NCI-H510A (cell line): ENCODE data around the gene CNTFR.

Source experiments
- DNase-seq: peaks from one replicate; lab custom pipeline; 2025; lab: John Stamatoyannopoulos, UW

CNTFR gene

GRCh38 chr9:34522971-34523797 is 66.3 kb downstream of the CNTFR start, which contains the start of gene ENHO:
ENHO (minus strand) TSS chr9:34522990; CDS start chr9:34521695, 1,295 bp downstream.
- DNase-seq, result peak; percentile 73

DNA sequence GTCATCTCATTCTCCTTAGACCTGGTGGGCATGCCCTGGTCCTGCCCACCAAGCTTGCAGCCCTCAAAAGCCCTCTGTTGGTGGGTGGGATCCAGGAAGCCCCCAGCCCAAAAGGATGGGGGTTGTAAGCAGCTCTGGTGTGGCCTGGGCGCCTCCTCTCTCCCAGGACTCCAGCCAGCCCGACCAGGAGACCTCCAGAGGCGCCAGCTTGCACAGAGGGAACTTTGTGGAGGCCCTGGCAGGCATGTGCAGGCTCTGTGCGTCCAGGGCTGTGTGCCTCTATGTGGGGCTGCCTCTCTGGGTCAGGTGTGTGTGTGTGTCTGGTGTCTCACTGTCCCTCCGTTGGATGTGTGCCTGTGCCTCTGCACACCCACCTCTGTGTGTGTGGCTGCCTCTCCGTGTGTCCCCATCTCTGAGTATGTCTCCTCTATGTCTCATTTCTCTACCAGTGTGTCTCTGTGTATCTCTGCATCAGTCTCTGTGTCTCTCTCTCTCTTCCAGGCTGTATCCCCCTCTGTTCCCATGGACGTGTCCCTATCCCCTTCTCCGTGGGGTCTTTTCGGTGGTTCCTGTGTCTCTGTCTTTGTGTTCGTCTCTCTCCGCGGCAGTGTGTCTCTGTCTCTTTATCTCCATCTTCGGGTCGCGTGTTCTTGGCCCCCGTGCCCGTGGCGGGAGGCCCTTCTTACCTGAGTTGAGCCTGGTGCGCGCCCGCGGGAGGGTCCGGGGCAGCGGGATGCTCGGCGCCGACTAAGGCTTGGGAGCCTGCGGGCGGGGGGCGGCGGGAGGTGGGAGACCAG is 67.2 kb downstream of the CNTFR start:
- no peak for DNase-seq

GRCh38 chr9:34521406-34522045 is 68.0 kb downstream of the CNTFR start:
- DNase-seq, result no peak

DNA sequence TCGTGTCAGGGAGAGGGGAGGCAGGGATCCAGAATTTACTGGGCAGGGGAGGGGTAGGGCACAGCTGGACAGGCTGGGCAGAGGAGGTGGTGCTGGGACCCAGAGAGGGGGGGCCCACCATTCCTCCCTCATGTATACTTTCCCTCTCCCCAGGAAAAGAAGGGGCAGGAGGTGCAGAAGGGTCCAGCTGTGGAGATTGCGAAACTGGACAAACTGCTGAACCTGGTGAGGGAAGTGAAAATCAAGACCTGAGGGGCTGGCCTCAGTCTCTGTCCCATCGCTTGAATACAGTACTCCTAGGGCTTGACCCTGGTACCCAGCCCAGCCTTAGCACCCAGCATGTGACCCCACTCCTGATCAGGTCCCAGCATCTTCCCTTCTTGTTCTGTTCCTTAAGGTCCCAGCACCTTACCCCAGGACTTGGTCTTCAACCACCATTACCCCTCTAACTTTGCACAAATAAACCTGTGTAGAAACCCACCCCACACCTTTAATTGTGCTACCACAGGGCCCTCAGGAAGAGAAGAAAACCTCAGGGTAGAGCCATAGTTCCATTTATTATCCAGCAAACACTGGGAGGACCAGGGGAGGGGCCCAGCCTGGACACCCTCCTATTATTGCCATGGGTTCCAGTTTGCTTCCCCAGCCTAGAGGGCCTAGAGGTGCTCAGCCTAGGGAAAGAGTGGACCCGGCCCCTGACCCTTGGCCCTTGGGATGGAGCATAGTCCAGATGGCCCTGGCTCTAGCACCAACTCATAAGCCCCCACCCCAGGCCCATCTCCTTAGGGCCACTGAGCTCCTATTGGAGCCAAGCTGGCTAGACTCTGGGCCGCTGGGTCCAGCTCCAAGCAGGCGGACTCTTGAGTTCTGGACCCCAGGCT is 68.8 kb downstream of the CNTFR start:
- DNase-seq, result no peak

- no peak for DNase-seq
Measured at GRCh38 chr9:34520096-34520495, 69.4 kb downstream of the CNTFR start.

GRCh38 chr9:34519321-34520020 is 70.1 kb downstream of the CNTFR start:
- no peak for DNase-seq

- DNase-seq, result no peak
Measured at GRCh38 chr9:34518896-34519295, 70.6 kb downstream of the CNTFR start.

- no peak for DNase-seq
Measured at GRCh38 chr9:34518110-34518616, 71.4 kb downstream of the CNTFR start.

GRCh38 chr9:34517185-34517584 is 72.3 kb downstream of the CNTFR start:
- no peak for DNase-seq

DNA sequence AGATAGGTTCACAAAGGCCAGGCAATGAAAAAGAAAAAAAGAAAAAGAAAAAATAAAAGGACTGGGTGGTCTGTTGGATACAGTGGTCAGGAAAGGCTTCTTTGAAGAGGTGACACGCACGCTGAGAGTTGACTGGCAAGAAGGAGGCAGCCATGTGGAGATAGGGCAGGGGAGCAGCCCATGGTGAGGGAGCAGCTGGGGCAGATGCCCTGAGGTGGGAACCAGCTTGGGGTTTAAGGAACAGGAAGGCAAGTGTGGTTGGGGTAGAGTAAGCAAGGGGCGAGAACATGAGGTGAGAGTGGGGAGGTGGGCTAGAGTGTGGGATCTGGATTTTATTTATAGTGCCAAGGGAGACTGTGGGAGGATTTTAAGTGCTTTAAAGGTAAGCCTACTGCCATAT is 73.6 kb downstream of the CNTFR start:
- no peak for DNase-seq

GRCh38 chr9:34514816-34515215 is 74.7 kb downstream of the CNTFR start:
- DNase-seq, result no peak

- no peak for DNase-seq
Measured at GRCh38 chr9:34514401-34514800, 75.1 kb downstream of the CNTFR start.

GRCh38 chr9:34513567-34514214 is 75.8 kb downstream of the CNTFR start:
- no peak for DNase-seq

DNA sequence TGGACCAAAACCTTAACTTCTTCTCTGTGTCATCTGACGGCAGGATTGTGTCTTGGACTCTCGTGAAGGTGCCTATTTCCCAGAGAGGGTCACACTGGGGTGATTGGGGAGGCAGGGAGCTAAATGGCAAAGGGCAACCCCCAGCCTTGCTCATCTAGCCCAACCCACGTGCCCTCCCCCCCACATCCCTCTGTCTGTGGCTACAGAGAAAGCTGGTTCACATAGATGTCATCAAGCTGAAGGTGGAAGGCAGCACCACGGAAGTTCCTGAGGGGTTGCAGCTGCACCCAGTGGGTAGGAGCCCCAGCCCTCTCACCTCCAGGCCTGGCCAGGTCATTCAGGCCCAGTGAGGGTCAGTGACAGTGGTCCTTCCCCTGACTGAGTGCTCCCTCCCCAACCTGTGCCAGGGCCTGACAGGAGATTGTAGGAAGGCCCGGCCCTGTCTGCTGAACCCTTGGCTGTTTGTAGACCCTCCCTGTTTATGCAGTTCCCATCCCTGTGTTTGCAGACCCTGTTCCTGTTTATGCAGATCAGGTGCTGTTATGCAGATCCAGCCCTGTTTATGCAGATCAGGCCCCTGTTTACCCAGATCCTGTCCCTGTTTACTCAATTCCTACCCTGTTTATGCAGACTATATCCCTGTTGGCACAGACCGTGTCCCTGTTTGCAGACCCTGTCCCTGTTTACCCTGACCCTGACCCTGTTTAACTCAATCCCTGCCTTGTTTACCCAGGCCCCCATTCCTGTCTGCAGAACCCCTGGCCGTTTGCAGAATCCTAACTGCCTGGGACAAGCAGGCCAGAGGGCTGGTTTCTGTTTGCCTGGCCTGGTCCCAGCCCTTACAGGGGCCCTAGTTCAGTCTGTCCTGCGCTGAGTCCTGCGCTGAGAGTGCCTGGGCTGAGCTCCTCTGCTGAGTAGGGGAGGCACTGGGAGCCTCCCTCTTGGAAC is 77.1 kb downstream of the CNTFR start:
- no peak for DNase-seq

DNA sequence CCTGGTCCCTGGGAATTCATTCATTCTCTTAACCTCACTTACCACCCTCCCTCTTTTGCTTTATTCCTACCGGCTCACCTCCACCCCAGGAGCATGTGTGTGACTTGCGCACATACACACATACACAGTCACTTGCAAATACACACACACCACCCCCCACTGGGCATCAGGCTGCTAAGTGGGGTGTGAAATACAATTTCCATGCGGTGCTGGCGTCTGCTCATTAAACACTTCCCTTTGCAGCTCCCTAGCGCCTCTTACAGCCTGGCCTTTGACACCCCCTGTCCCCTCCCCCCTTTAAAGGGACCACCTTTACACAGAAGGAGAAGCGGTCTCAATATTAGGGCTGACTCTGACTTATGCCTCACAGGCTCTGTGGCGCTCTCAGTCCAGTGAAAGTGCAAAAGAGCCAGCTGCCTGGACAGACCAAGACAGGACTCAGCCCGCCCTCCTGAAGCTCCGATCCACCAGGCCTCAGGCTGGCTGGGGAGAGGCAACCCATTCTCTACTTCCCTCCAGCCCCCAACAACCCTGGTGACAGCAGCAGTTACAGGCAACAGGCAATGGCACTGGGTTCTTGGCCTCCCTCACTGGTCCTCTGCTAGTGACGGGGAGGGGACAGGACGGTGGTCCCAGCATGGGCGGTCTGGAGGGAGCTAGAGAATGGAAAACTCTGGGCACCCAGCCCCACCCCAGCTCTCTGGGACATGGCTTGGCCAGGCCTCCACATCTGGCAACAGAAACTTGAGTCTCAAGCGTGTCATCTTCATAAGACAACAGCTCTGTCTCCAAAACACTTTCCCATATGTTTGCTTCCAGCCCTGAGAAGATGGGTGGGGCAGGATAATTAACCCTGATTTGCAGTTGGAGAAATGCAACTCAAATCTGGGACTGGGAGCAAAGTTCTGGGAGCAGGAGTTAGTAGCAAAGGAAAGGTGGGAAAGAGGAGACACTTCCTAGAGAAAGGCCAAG is 78.7 kb downstream of the CNTFR start:
- DNase-seq, result no peak

DNA sequence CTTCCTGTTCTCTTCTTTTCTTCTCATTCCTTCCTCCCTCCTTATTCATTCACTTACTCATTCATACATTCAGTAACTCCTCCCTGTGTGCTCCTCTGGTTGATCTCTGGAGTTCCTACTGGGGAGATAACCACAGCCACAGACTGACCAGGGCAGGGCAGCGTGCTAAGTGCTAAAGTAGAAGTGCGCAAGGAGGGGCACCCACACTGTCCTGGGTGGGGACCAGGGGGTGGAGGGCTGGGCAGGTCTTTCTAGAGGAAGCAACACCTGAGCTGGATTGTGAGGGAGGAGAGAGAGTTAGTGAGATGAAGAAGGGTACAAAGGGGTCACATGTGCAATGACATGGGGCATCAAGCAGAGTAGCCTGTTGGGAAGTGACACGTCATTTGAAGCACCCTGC is 80.6 kb downstream of the CNTFR start:
- DNase-seq, result no peak

DNA sequence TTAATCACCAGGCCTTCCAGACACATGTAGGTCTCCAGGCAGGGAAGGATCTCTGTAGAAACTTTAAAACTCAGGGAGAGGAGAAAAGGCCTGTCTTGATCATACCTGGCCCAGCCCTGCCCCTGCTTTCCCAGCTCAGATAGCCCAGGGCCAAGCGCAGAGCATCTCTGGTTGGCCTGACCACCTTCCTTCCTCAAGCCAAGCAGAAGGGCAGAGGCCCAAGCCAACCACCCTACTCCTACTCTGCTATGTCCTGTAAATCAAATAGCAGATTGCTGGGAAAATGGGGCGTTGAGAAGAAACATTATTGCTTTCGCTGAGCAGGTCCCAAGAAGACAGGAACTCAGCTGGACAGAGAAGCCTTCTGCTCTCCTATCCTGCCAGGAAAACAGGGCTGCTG is 81.1 kb downstream of the CNTFR start:
- no peak for DNase-seq

- DNase-seq, result no peak
Measured at GRCh38 chr9:34507966-34508365, 81.6 kb downstream of the CNTFR start.
